B cell (primary cell): ENCODE data around the gene FMOD. TPM values are rescaled to one million over a fixed set of nuclear protein-coding genes. Genes with fewer than 3 reads are reported as not detected.

ENCODE experiments used
- ATAC-seq: fragments of 200-7000 bp; cut with Tn5 transposase; one replicate; pipeline ENCODE4 v1.10.0; 2021; ENCODE audit warnings: low read depth, mild to moderate bottlenecking, moderate number of reproducible peaks, moderate library complexity
- CTCF ChIA-PET: fragments of 350-600 bp; sonication (Branson Sonifier 250); formaldehyde crosslinking; loops from one replicate; lab custom pipeline; 2021; ENCODE audit warnings: antibody characterized with exemption, inconsistent platforms; lab: Charles Lee
- POLR2A ChIA-PET: fragments of 350-600 bp; sonication (Branson Sonifier 250); formaldehyde crosslinking; loops from one replicate; lab custom pipeline; 2021; ENCODE audit warnings: antibody characterized with exemption; lab: Charles Lee
- DNase-seq: peaks from one replicate; pipeline ENCODE4 v3.0.0; 2013
- H2AFZ ChIP-seq: 2 replicates; pipeline ENCODE4 v1.6.1; 2012; ENCODE audit warnings: mild to moderate bottlenecking, low read depth, low read length; ENCODE audit not compliant: insufficient read depth, poor library complexity, severe bottlenecking
- H3K27ac ChIP-seq, 2 donors: 1 replicate in 1 of 2; 2 replicates in 1 of 2; pipeline ENCODE4 v1.5.1; 2012 to 2013; ENCODE audit warnings: low read length in 2 of 2, mild to moderate bottlenecking in 2 of 2, moderate library complexity in 1 of 2
- H3K27me3 ChIP-seq, 4 experiments: fragments of 200-600 bp in 1 of 4; sonication (generic) in 1 of 4; replicated peaks in 1 of 4; 1 replicate in 2 of 4; 2 replicates in 2 of 4; pipeline versions ENCODE4 v1.6.1 to v1.7.0; 2013 to 2016; ENCODE audit warnings: low read length in 3 of 4, mild to moderate bottlenecking in 2 of 4, mixed read lengths in 1 of 4, moderate library complexity in 1 of 4; ENCODE audit not compliant: insufficient read depth in 4 of 4, control insufficient read depth in 3 of 4; ENCODE audit errors: control extremely low read depth in 1 of 4
- H3K36me3 ChIP-seq, 2 experiments: replicated peaks in 1 of 2; 1 replicate in 1 of 2; 2 replicates in 1 of 2; pipeline versions ENCODE4 v1.6.1 to v1.7.1; 2013; ENCODE audit warnings: low read length in 1 of 2; ENCODE audit not compliant: insufficient read depth in 2 of 2, control insufficient read depth in 1 of 2; ENCODE audit errors: control extremely low read depth in 1 of 2, extremely low read depth in 1 of 2
- H3K4me1 ChIP-seq, 2 donors: fragments of 200-600 bp in 1 of 2; sonication (generic) in 1 of 2; 1 replicate in 1 of 2; 2 replicates in 1 of 2; pipeline versions ENCODE4 v1.5.1 to v1.6.1; 2013 to 2017; ENCODE audit warnings: low read length in 2 of 2; ENCODE audit not compliant: control insufficient read depth in 2 of 2, insufficient read depth in 2 of 2
- H3K4me2 ChIP-seq: replicated peaks from 2 replicates; pipeline ENCODE3; 2012; ENCODE audit warnings: mild to moderate bottlenecking, low read depth, low read length; ENCODE audit not compliant: poor library complexity, severe bottlenecking
- H3K4me3 ChIP-seq, 5 experiments: fragments of 200-600 bp in 1 of 5; sonication (generic) in 1 of 5; 1 replicate in 3 of 5; 2 replicates in 2 of 5; pipeline versions ENCODE4 v1.5.1 to v1.7.0; 2011 to 2016; ENCODE audit warnings: low read length in 4 of 5, mild to moderate bottlenecking in 4 of 5, low read depth in 2 of 5, control low read depth in 1 of 5, moderate library complexity in 1 of 5; ENCODE audit not compliant: insufficient read depth in 1 of 5; ENCODE audit errors: control extremely low read depth in 1 of 5, extremely low read depth in 1 of 5
- H3K79me2 ChIP-seq: fragments of 200-600 bp; sonication (generic); one replicate; pipeline ENCODE4 v1.6.0; 2016; ENCODE audit warnings: low read length; ENCODE audit not compliant: control insufficient read depth, insufficient read depth
- H3K9ac ChIP-seq: fragments of 200-600 bp; sonication (generic); 2 replicates; pipeline ENCODE4 v1.6.1; 2017; ENCODE audit warnings: mild to moderate bottlenecking, low read length, moderate library complexity
- H3K9me3 ChIP-seq, 3 donors: one replicate each; pipeline versions ENCODE4 v1.6.1 to v1.7.1; 2013; ENCODE audit warnings: low read length in 2 of 3; ENCODE audit not compliant: control insufficient read depth in 2 of 3, insufficient read depth in 1 of 3; ENCODE audit errors: control extremely low read depth in 1 of 3
- H4K20me1 ChIP-seq: 2 replicates; pipeline ENCODE4 v1.6.0; 2012; ENCODE audit warnings: mild to moderate bottlenecking, low read length; ENCODE audit not compliant: insufficient read depth, control insufficient read depth, poor library complexity, severe bottlenecking
- H3K27ac Mint-ChIP-seq: one replicate; pipeline ENCODE4 v1.8.0; 2021; ENCODE audit warnings: mixed read lengths
- H3K27me3 Mint-ChIP-seq: one replicate; pipeline ENCODE4 v1.8.0; 2021; ENCODE audit warnings: mixed read lengths
- H3K4me1 Mint-ChIP-seq: one replicate; pipeline ENCODE4 v1.8.0; 2021; ENCODE audit warnings: mixed read lengths
- H3K4me3 Mint-ChIP-seq: one replicate; pipeline ENCODE4 v1.8.0; 2021; ENCODE audit warnings: mixed read lengths
- H3K9me3 Mint-ChIP-seq: one replicate; pipeline ENCODE4 v1.8.0; 2022; ENCODE audit warnings: mixed read lengths; ENCODE audit not compliant: insufficient read depth
- CTCF ChIP-seq: fragments of 200-600 bp; IDR thresholded peaks from one replicate; pipeline ENCODE4 v1.8.0; 2022; ENCODE audit warnings: antibody characterized with exemption, mild to moderate bottlenecking
- EZH2 ChIP-seq: IDR thresholded peaks from 2 replicates; pipeline ENCODE4 v1.6.1; 2012; ENCODE audit warnings: borderline replicate concordance, low read depth, mild to moderate bottlenecking, moderate library complexity, low read length; ENCODE audit not compliant: insufficient read depth, poor library complexity, severe bottlenecking
- WGBS: methylation state at CpG from one replicate; pipeline ENCODE4 v1.1.5; 2013; ENCODE audit warnings: missing lambda C conversion rate; ENCODE audit not compliant: insufficient coverage; 5-methylcytosine and 5-hydroxymethylcytosine counted together
- intact Hi-C: fragments of 100-400 bp; cut with micrococcal nuclease; formaldehyde crosslinking; loops from one replicate; pipeline ENCODE4 v1.10.0; 2022
- polyA plus RNA-seq: library from polyadenylated mRNA; depleted of rRNA; stranded (reverse); fragments of >200 nt; gene quantifications from 2 replicates; pipeline ENCODE4 v1.2.3, GENCODE V29; 2012
- total RNA-seq, 2 donors: library from RNA; stranded (reverse); fragments of 120-200 nt in 1 of 2; gene quantifications; 1 replicate in 1 of 2; 2 replicates in 1 of 2; pipeline versions ENCODE4 v1.2.3 to v1.2.4, GENCODE V29; 2013 to 2022

The FMOD gene
- total and polyA plus RNA-seq, 2 donors (not counting 1 experiment from before 2014, with no cell fraction given), result not detected

- DNase-seq, result no peak
- Histone ChIP-seq H3K36me3 (peaks cover 11 to 48% of the 10 kb centered on the region in 2 experiments), H3K9me3 (no peaks in the 10 kb centered on the region), H3K4me3 (peak overlapping the region; percentile 96 to 99 (median 99)), H4K20me1 (peaks cover 52% of the 10 kb centered on the region), H3K27me3 (no peaks in the 10 kb centered on the region), H3K27ac (peak overlapping the region; percentile 90 to 100), H3K4me1 (peaks cover 63 to 78% of the 10 kb centered on the region in 2 donors), H3K4me2 (peak overlapping the region; percentile 89), H2AFZ (no peak overlapping the region), H3K9ac (peak overlapping the region; percentile 99), H3K79me2 (peaks cover 72% of the 10 kb centered on the region)
- ChIA-PET CTCF (interaction anchor here (1.3 to 14.6 kb wide), 6 partner anchors 11 to 134 kb away, joined by 5 to 441 read pairs (median 334); no protein-coding TSS in a partner anchor), POLR2A (interaction anchor here (0.8 to 9.6 kb wide), 7 partner anchors 9 to 459 kb away, joined by 4 to 687 read pairs (median 122); partner anchors contain the start of gene LAX1)
- 0% methylated on average over 21 of the region's 21 CpGs for WGBS
- intact Hi-C loops, result loop anchor here (1.0 kb wide), 6 partner anchors 9 to 33 kb away; no protein-coding TSS in a partner anchor
- H3K4me3 Mint-ChIP-seq, result peak overlapping the region; percentile 99
- ATAC-seq, result peak; percentile 3
- H3K27me3 Mint-ChIP-seq, result no peaks in the 10 kb centered on the region
- no peaks in the 10 kb centered on the region for H3K9me3 Mint-ChIP-seq
- no peak for TF ChIP-seq EZH2
- H3K27ac Mint-ChIP-seq, result peak overlapping the region; percentile 99
- H3K4me1 Mint-ChIP-seq, result peaks cover 70% of the 10 kb centered on the region
These were observed 45.2 kb downstream of the FMOD start for GRCh38 chr1:203305809-203306088.

GRCh38 chr1:203304919-203305808 lies 45.8 kb downstream of the FMOD start, which contains the start of gene BTG2:
Gene BTG2 (plus strand): TSS chr1:203305519. CDS start chr1:203305607, 88 bp downstream.
- Histone ChIP-seq H3K9ac (peak within 1 kb of the TSS; percentile 99), H3K36me3 (peaks cover 7 to 42% of the 10 kb centered on the region in 2 experiments), H3K9me3 (no peaks in the 10 kb centered on the region), H3K4me3 (peak within 1 kb of the TSS; percentile 96 to 99 (median 99)), H2AFZ (peak within 1 kb of the TSS; percentile 5), H3K27me3 (no peaks in the 10 kb centered on the region), H3K4me2 (peak within 1 kb of the TSS; percentile 89), H3K79me2 (peaks cover 72% of the 10 kb centered on the region), H3K27ac (peak within 1 kb of the TSS; percentile 100), H3K4me1 (peaks cover 65 to 78% of the 10 kb centered on the region in 2 donors), H4K20me1 (peaks cover 48% of the 10 kb centered on the region)
- H3K27ac Mint-ChIP-seq, result peak within 1 kb of the TSS; percentile 99
- ChIA-PET CTCF (interaction anchor here (4.3 to 14.6 kb wide), 5 partner anchors 11 to 37 kb away, joined by 28 to 441 read pairs (median 361); no protein-coding TSS in a partner anchor), POLR2A (interaction anchor here (0.5 to 9.6 kb wide), 7 partner anchors 8 to 448 kb away, joined by 7 to 687 read pairs (median 122); no protein-coding TSS in a partner anchor)
- intact Hi-C loops, result loop anchor here (1.0 kb wide), 6 partner anchors 9 to 33 kb away; no protein-coding TSS in a partner anchor
- DNase-seq (peak; percentile 96), ATAC-seq (peak; percentile 80)
- WGBS, result 3% methylated on average over 78 of the region's 79 CpGs
- no peaks in the 10 kb centered on the region for H3K27me3 Mint-ChIP-seq
- H3K4me1 Mint-ChIP-seq, result peaks cover 70% of the 10 kb centered on the region
- no peak for TF ChIP-seq CTCF
- H3K4me3 Mint-ChIP-seq, result peak within 1 kb of the TSS; percentile 99
- no peaks in the 10 kb centered on the region for H3K9me3 Mint-ChIP-seq
